ENCODE results near the gene SLC7A6.

DNA sequence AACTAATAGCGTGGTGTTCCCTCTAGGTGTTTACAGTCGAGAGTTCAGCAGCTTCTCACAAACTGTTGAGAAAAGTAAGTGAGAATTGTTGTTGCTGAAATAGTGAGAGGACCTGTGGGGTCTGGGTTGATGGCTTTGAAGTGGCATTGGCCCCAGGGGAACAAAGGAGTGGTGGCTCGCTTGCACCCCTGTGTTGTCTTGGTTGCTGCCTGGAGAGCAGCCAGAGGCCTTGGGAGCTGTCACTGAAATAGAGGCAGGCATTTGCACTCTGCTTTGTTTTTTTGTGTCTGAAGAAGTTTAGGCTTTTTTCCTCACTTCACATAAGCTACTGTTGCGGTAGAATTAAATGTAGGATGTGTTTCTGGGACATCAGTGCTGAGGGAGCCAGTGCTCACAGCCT, 83.3 kb downstream of the SLC7A6 start:
- TF ChIP-seq JUN (IDR thresholded peaks at IDR 0.05; ENCODE audit: low read depth, low read length) (no peak), POLR2AphosphoS5 (IDR thresholded peaks at IDR 0.05; ENCODE audit: low read depth, low read length) (no peak)
